Suprapubic skin (tissue), 4 donors: ENCODE results near the gene RASSF4. TPM values are rescaled to one million over a fixed set of nuclear protein-coding genes. Genes with fewer than 3 reads are reported as not detected.

ENCODE experiments used
- DNase-seq, 2 donors: peaks; one replicate each; pipeline ENCODE4 v3.0.0-alpha.2; 2019; ENCODE audit warnings: low spot score in 2 of 2
- H3K27ac ChIP-seq: fragments of 200-600 bp; sonication (generic); one replicate; pipeline ENCODE4 v1.5.1; 2019
- H3K27me3 ChIP-seq: fragments of 200-600 bp; sonication (generic); one replicate; pipeline ENCODE4 v1.5.1; 2019
- H3K36me3 ChIP-seq: fragments of 200-600 bp; sonication (generic); one replicate; pipeline ENCODE4 v1.5.1; 2019
- H3K4me1 ChIP-seq: fragments of 200-600 bp; sonication (generic); one replicate; pipeline ENCODE4 v1.5.1; 2019
- H3K4me3 ChIP-seq: fragments of 200-600 bp; sonication (generic); one replicate; pipeline ENCODE4 v1.5.1; 2019; ENCODE audit warnings: mild to moderate bottlenecking
- H3K9me3 ChIP-seq: fragments of 200-600 bp; sonication (generic); one replicate; pipeline ENCODE4 v1.5.1; 2019
- EP300 ChIP-seq: sonication (generic); formaldehyde crosslinking; IDR thresholded peaks from one replicate; pipeline ENCODE4 v1.6.1; 2017; ENCODE audit warnings: antibody characterized with exemption
- POLR2A ChIP-seq, 2 donors: fragments of 450-650 bp; IDR thresholded peaks; one replicate each; pipeline ENCODE4 v1.6.1; 2017; ENCODE audit warnings: antibody characterized with exemption in 2 of 2, mild to moderate bottlenecking in 2 of 2, moderate library complexity in 2 of 2
- POLR2AphosphoS5 ChIP-seq, 3 donors: sonication (generic); formaldehyde crosslinking; IDR thresholded peaks; one replicate each; pipeline ENCODE4 v1.6.1; 2017; ENCODE audit warnings: antibody characterized with exemption in 3 of 3
- WGBS: methylation state at CpG from one replicate; pipeline ENCODE4 v1.1.5; 2018; 5-methylcytosine and 5-hydroxymethylcytosine counted together
- total RNA-seq, 4 donors: library from RNA; depleted of rRNA; stranded (reverse); fragments of >200 nt; gene quantifications; one replicate each; pipeline ENCODE4 v1.1.0, GENCODE V29; 2016
- TF ChIP-seq, protein P1 (sequence below), 2 donors: fragments of 200-600 bp in 1 of 2; fragments of 450-650 bp in 1 of 2; sonication (generic) in 1 of 2; IDR thresholded peaks; one replicate each; pipeline ENCODE4 v1.5.1; 2016 to 2019; ENCODE audit warnings: antibody characterized with exemption in 2 of 2, mild to moderate bottlenecking in 1 of 2, moderate library complexity in 1 of 2

The RASSF4 gene
- total RNA-seq, 4 donors from 2014 or later = 4.4 to 23.3 (median 12.9) TPM

DNA sequence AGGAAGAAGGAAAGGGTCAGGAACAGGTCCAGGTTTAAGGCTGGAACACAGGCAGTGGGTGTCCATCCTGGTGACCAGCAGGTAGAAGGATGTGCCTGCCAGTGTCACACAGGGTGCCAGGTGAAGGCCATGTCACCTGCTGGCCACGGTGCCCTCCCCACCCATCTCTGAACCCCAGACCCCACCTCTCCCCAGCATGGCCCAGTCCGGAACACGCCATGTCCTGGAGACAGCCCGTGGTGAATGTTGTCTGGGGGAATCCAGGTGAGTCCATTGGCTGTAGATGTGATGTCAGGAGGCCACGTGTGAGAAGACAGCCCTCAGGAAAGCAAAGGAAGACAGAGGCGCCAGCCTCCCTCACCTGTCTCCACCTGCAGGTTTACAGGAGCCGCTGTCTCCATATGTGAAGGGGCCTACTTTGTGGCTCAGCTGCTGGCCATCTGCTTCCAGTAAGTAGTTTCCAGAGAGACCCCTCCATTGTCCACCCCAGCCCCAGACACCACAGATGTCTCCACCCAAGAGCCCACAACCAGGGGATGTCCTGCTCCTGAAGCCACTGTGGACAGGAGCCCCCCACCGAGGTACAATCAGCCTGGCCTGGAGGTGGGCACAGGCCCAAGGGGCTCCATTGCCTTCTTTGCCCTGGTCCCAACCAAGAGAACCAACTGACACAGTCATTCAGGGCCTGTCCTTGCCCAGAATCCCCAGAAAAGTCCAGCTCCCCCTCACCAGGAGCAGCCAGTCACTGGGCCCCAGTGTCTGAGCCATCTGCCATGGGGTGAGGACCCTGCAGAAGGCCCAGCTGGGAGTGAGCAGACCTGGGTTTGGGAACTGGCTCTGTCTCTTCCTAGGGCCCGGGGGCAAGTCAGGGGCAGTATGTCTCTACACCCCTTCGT, 27.7 kb upstream of the RASSF4 start:
- peaks cover 32% of the 10 kb centered on the region for H3K4me1 ChIP-seq

DNA sequence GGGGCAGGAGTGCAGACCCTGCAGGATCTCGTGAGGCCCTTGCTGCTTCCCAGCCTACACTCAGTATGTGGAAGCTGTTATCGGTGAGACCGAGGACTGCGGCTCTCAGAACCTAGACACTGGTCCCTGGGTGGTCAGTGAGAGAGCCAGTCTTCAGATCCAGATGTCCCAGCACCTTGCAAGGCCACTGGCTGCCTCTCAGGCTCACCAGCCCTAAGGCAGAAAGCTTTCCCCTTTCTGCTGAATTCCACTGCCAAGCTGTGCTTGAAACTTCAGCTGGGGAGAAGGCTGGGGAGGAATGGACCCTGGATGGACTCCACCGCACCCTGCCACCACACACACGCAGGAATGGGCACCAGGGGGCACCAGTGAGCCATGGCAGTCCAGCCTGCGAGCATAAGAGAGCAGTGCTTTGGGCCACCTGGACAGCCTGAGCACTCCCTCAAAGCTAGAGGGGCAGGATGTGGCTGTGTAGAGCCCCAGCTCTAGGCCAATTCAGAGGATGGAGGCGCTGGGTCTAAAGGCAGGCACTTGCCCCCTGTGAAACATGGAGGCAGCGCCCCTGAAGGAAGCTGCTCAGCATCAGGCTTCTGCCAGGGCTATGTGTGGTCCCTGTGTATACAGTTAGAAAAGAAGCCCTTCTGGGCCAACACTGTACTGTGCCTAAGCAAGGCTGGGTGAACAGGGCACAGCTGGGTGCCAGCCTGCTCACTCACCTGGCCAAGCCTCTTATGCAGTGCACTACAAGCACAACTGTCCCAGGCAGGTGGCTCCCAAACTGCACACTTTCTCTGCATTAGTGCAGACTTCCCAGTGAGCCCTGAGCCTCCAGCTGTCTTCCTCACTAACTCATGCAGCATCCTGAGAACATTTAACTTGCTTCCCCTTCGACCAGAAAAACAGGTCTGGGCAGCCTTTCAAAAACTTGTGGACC, 26.8 kb upstream of the RASSF4 start:
- H3K27ac ChIP-seq = no peak overlapping the region

More for the DNA sequence above, 27.7 kb upstream of the RASSF4 start:
- Histone ChIP-seq H3K4me3 (no peak overlapping the region), H3K27ac (no peak overlapping the region), H3K27me3 (no peaks in the 10 kb centered on the region), H3K9me3 (no peaks in the 10 kb centered on the region), H3K36me3 (no peaks in the 10 kb centered on the region)
- DNase-seq = no peak
- TF ChIP-seq EP300 (no peak), POLR2A (IDR thresholded peaks at IDR 0.05) (no peak), POLR2AphosphoS5 (IDR thresholded peaks at IDR 0.05) (no peak)
- TF ChIP-seq, protein P1, sequence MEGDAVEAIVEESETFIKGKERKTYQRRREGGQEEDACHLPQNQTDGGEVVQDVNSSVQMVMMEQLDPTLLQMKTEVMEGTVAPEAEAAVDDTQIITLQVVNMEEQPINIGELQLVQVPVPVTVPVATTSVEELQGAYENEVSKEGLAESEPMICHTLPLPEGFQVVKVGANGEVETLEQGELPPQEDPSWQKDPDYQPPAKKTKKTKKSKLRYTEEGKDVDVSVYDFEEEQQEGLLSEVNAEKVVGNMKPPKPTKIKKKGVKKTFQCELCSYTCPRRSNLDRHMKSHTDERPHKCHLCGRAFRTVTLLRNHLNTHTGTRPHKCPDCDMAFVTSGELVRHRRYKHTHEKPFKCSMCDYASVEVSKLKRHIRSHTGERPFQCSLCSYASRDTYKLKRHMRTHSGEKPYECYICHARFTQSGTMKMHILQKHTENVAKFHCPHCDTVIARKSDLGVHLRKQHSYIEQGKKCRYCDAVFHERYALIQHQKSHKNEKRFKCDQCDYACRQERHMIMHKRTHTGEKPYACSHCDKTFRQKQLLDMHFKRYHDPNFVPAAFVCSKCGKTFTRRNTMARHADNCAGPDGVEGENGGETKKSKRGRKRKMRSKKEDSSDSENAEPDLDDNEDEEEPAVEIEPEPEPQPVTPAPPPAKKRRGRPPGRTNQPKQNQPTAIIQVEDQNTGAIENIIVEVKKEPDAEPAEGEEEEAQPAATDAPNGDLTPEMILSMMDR (IDR thresholded peaks at IDR 0.05) = no peak
- 93% methylated on average over 5 of the region's 10 CpGs for WGBS

DNA sequence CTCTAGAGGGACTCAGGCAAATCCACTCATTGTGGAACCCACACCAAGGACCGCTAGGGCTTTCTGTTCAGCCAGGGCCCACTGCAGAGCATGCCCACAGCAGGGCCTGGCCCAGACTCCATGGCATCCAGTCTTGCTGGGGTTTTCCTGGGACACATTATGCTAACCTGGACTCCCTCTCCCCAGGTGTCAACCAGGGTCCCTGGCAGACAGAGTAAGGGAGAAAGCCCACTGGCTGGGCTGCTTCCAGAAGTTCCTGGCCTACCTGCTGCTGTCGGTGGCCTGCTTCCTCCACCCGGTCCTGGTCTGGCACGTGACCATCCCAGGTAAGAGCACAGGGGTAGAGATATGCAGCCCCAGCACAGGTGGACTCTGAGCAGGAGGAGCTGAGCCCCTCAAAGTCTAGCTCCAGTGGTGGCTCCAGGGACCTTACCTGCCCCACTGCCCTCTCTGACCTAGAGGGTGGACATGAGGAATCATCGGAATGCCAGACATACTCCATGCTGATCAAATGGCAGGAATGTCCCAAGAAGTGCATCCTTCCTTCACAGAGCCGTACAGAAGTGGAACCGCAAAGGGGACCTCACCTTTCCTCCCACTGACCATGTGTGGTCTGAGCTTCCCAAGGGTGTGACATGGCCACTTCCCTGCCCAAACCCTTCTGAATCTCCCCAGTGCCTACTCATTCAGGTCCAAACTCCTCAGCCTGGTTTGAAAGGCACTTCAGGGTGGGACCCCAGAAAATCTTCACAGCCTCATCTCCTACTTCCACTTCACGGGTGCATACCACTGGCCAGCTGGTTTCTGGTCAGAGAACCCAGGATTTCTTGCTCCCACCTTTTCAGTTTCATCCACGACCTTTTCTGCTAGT, 25.9 kb upstream of the RASSF4 start:
- TF ChIP-seq, protein P1 (IDR thresholded peaks at IDR 0.05) = no peak
- TF ChIP-seq POLR2A (IDR thresholded peaks at IDR 0.05) = no peak
- TF ChIP-seq EP300 = no peak
- no peak for TF ChIP-seq POLR2AphosphoS5 (IDR thresholded peaks at IDR 0.05)
- Histone ChIP-seq H3K9me3 (no peaks in the 10 kb centered on the region), H3K36me3 (no peaks in the 10 kb centered on the region), H3K4me3 (no peak overlapping the region), H3K27me3 (no peaks in the 10 kb centered on the region), H3K27ac (no peak overlapping the region), H3K4me1 (peaks cover 25% of the 10 kb centered on the region)
- 86% methylated on average over 8 of the region's 9 CpGs for WGBS
- DNase-seq = no peak

More for the DNA sequence above, 26.8 kb upstream of the RASSF4 start:
- TF ChIP-seq POLR2A (IDR thresholded peaks at IDR 0.05) = no peak
- TF ChIP-seq, protein P1 (IDR thresholded peaks at IDR 0.05) = peak; percentile 84 to 93
- peaks cover 25% of the 10 kb centered on the region for H3K4me1 ChIP-seq
- WGBS = 45% methylated on average over 8 of the region's 10 CpGs
- peak; percentile 93 for DNase-seq
- no peaks in the 10 kb centered on the region for H3K9me3 ChIP-seq
- no peaks in the 10 kb centered on the region for H3K36me3 ChIP-seq
- H3K4me3 ChIP-seq = no peak overlapping the region
- no peaks in the 10 kb centered on the region for H3K27me3 ChIP-seq

DNA sequence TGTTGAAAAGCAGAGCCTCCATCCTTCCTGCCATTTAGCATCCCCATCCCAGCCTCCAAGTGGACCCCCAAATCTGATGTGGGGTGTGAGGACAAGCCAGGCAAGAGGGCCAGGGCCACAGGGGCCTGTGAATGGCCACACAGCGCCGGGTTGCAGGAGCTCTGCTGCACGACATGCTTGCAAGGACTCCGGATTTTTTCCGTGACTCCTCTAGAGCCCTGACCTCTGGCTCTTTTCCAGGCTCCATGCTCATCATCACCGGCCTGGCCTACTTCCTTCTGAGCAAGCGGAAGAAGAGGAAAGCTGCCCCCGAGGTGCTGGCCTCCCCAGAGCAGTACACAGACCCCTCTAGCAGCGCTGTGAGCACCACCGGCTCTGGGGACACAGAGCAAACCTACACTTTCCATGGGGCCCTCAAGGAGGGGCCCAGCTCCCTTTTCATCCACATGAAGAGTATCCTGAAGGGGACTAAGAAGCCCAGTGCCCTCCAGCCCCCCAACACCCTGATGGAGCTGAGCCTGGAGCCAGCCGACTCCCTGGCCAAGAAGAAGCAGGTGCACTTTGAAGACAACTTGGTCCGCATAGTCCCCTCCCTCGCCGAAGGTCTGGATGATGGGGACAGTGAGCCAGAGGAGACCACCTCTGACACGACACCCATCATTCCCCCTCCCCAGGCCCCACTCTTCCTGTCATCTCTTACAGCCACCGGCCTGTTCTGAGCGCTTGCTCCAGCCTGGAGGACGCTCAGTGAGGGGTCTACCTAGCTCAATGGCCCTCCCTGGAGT, 25.0 kb upstream of the RASSF4 start:
- Histone ChIP-seq H3K9me3 (no peaks in the 10 kb centered on the region), H3K36me3 (no peaks in the 10 kb centered on the region), H3K4me1 (peaks cover 25% of the 10 kb centered on the region), H3K27ac (no peak overlapping the region), H3K27me3 (no peaks in the 10 kb centered on the region), H3K4me3 (no peak overlapping the region)
- TF ChIP-seq, protein P1 (IDR thresholded peaks at IDR 0.05) = no peak
- TF ChIP-seq POLR2A (IDR thresholded peaks at IDR 0.05) (no peak), POLR2AphosphoS5 (IDR thresholded peaks at IDR 0.05) (no peak), EP300 (no peak)
- WGBS = 88% methylated on average over 18 of the region's 18 CpGs
- no peak for DNase-seq
